HG03558 (cell line): ENCODE results near the gene MKNK2.
"Not testable (repeated sequence)": the region's sequence is repeated elsewhere in the genome, so short reads cannot be mapped to it uniquely, and the experiment has no call there.

Source experiments
- ATAC-seq: cut with Tn5 transposase; IDR thresholded peaks from one replicate; pipeline ENCODE4 v1.9.1; 2021; ENCODE audit warnings: moderate number of reproducible peaks; ENCODE audit not compliant: unreplicated experiment; ENCODE audit errors: extremely low read depth

MKNK2 gene

GRCh38 chr19:2034729-2035589, 16.1 kb downstream of the MKNK2 start:
- no peak for ATAC-seq

- ATAC-seq, result not testable (repeated sequence)
Measured at GRCh38 chr19:2034253-2034652, 16.8 kb downstream of the MKNK2 start.

- no peak for ATAC-seq
Measured at GRCh38 chr19:2033825-2034159, 17.3 kb downstream of the MKNK2 start.

GRCh38 chr19:2033115-2033824, 17.8 kb downstream of the MKNK2 start:
- ATAC-seq, result no peak

- no peak for ATAC-seq
Measured at GRCh38 chr19:2032296-2032941, 18.6 kb downstream of the MKNK2 start.

- no peak for ATAC-seq
Measured at GRCh38 chr19:2027361-2027760, 23.7 kb downstream of the MKNK2 start.

GRCh38 chr19:2026770-2027169, 24.3 kb downstream of the MKNK2 start:
- no peak for ATAC-seq

- ATAC-seq, result no peak
Measured at GRCh38 chr19:2022289-2022688, 28.8 kb downstream of the MKNK2 start.

GRCh38 chr19:2021453-2022140, 29.4 kb downstream of the MKNK2 start:
- ATAC-seq, result no peak

GRCh38 chr19:2018752-2019151, 32.3 kb downstream of the MKNK2 start:
- ATAC-seq, result no peak

- ATAC-seq, result no peak
Measured at GRCh38 chr19:2016041-2016807, 34.8 kb downstream of the MKNK2 start.

- no peak for ATAC-seq
Measured at GRCh38 chr19:2015608-2015950, 35.5 kb downstream of the MKNK2 start, which contains the start of gene BTBD2. Gene BTBD2, minus strand, starts transcription at chr19:2015714. Its CDS starts 11 bp downstream, at chr19:2015703.

GRCh38 chr19:2014731-2015607, 36.1 kb downstream of the MKNK2 start:
- ATAC-seq, result no peak

- no peak for ATAC-seq
Measured at GRCh38 chr19:2014131-2014571, 36.9 kb downstream of the MKNK2 start.

- ATAC-seq, result no peak
Measured at GRCh38 chr19:2013683-2013961, 37.4 kb downstream of the MKNK2 start.

- ATAC-seq, result no peak
Measured at GRCh38 chr19:2012941-2013682, 37.9 kb downstream of the MKNK2 start.

- no peak for ATAC-seq
Measured at GRCh38 chr19:2011169-2011568, 39.9 kb downstream of the MKNK2 start.

- ATAC-seq, result no peak
Measured at GRCh38 chr19:2010135-2010668, 40.8 kb downstream of the MKNK2 start.
